Esophagus muscularis mucosa (tissue), 4 donors: ENCODE results near the gene UEVLD. TPM values are rescaled to one million over a fixed set of nuclear protein-coding genes. Genes with fewer than 3 reads are reported as not detected.

ENCODE experiments used
- DNase-seq: peaks from one replicate; pipeline ENCODE4 v3.0.0-alpha.2; 2017; ENCODE audit errors: extremely low spot score
- H3K27ac ChIP-seq, 4 donors: fragments of 200-600 bp; sonication (generic); replicated peaks in 1 of 4; 1 replicate in 3 of 4; 2 replicates in 1 of 4; pipeline ENCODE4 v1.5.1; 2016 to 2019; ENCODE audit warnings: mild to moderate bottlenecking in 1 of 4
- H3K27me3 ChIP-seq, 4 donors: fragments of 200-600 bp; sonication (generic); one replicate each; pipeline versions ENCODE4 v1.5.1 to v1.6.0; 2016 to 2019
- H3K36me3 ChIP-seq, 4 donors: fragments of 200-600 bp; sonication (generic); one replicate each; pipeline ENCODE4 v1.5.1; 2016 to 2019
- H3K4me1 ChIP-seq, 4 donors: fragments of 200-600 bp; sonication (generic); one replicate each; pipeline ENCODE4 v1.5.1; 2016 to 2019
- H3K4me3 ChIP-seq, 4 donors: fragments of 200-600 bp; sonication (generic); 1 replicate in 2 of 4; 2 replicates in 2 of 4; pipeline ENCODE4 v1.5.1; 2016 to 2019; ENCODE audit warnings: mild to moderate bottlenecking in 4 of 4, moderate library complexity in 1 of 4
- H3K9me3 ChIP-seq, 4 donors: fragments of 200-600 bp; sonication (generic); 1 replicate in 3 of 4; 2 replicates in 1 of 4; pipeline ENCODE4 v1.5.1; 2016 to 2019
- CTCF ChIP-seq, 3 experiments: fragments of 200-600 bp in 2 of 3; fragments of 450-650 bp in 1 of 3; sonication (generic) in 2 of 3; IDR thresholded peaks; one replicate each; pipeline ENCODE4 v1.5.1; 2017 to 2019; ENCODE audit warnings: antibody characterized with exemption in 3 of 3, mild to moderate bottlenecking in 2 of 3, moderate library complexity in 1 of 3
- EP300 ChIP-seq: sonication (generic); formaldehyde crosslinking; IDR thresholded peaks from one replicate; pipeline ENCODE4 v1.6.1; 2017; ENCODE audit warnings: antibody characterized with exemption
- POLR2A ChIP-seq: fragments of 450-650 bp; IDR thresholded peaks from one replicate; pipeline ENCODE4 v1.6.1; 2017; ENCODE audit warnings: antibody characterized with exemption, moderate library complexity, mild to moderate bottlenecking, low read depth
- POLR2AphosphoS5 ChIP-seq, 2 donors: sonication (generic); formaldehyde crosslinking; IDR thresholded peaks; one replicate each; pipeline ENCODE4 v1.6.1; 2017; ENCODE audit warnings: antibody characterized with exemption in 2 of 2
- WGBS: methylation state at CpG from one replicate; pipeline ENCODE4 v1.1.5; 2018; 5-methylcytosine and 5-hydroxymethylcytosine counted together
- intact Hi-C: fragments of 100-400 bp; cut with DNase I; formaldehyde crosslinking; loops from one replicate; pipeline ENCODE4 v1.15.1; 2023
- total RNA-seq, 4 donors: library from RNA; depleted of rRNA; stranded (reverse); fragments of >200 nt; gene quantifications; one replicate each; pipeline versions ENCODE4 v1.1.0 to v1.2.1, GENCODE V29; 2016

The UEVLD gene
- total RNA-seq, 4 donors from 2014 or later: 28.7 to 39.1 (median 29.6) TPM

GRCh38 chr11:18485913-18486528 is 102.5 kb downstream of the UEVLD start:
- intact Hi-C loops: no loop called here
- Histone ChIP-seq H3K4me1 (no peaks in the 10 kb centered on the region), H3K27ac (no peak overlapping the region), H3K4me3 (no peak overlapping the region), H3K36me3 (peaks cover 35 to 83% (median 66%) of the 10 kb centered on the region in 4 donors), H3K27me3 (no peaks in the 10 kb centered on the region), H3K9me3 (no peaks in the 10 kb centered on the region)
- TF ChIP-seq CTCF (IDR thresholded peaks at IDR 0.05) (no peak), POLR2AphosphoS5 (IDR thresholded peaks at IDR 0.05) (no peak), POLR2A (no peak), EP300 (no peak)
- 94% methylated on average over 8 of the region's 8 CpGs for WGBS
- no peak for DNase-seq

Other genes with a start within 250 kb of the UEVLD start
- 100 to 1,000 TPM; 399 to 523 (median 446) TPM for gene LDHA, start 194.2 kb downstream of the UEVLD start, total RNA-seq
- not detected for gene LDHC, start 176.4 kb downstream of the UEVLD start, total RNA-seq
- not detected for gene LDHAL6A, start 132.9 kb downstream of the UEVLD start, total RNA-seq
- 10 to 100 TPM; 60.1 to 93.2 (median 80.5) TPM for gene TSG101, start 61.8 kb downstream of the UEVLD start, total RNA-seq
- gene MISFA, start 11.1 kb upstream of the UEVLD start, total RNA-seq: 1 to 10 TPM in 1 of 4 donors, not detected in 3; 7.1 TPM
- gene SPTY2D1, start 45.6 kb upstream of the UEVLD start, total RNA-seq: 10 to 100 TPM in 3 of 4 donors, 1 to 10 TPM in 1; 9.6 to 32.1 (median 18.1) TPM
- 1 to 10 TPM; 2.5 to 5.5 (median 4.2) TPM for gene TMEM86A, start 110.0 kb upstream of the UEVLD start, total RNA-seq
- gene IGSF22, start 137.5 kb upstream of the UEVLD start, total RNA-seq: under 1 TPM in 2 of 4 donors, not detected in 2; 0.17 to 0.23 TPM
- 1 to 10 TPM; 1.2 to 4.1 (median 3.0) TPM for gene PTPN5, start 203.1 kb upstream of the UEVLD start, total RNA-seq